HG03442 (cell line): ENCODE measurements around the gene TBL1X.
A peak's percentile ranks its signal among the peaks of the same experiment; 100 is the strongest.
"Not testable (repeated sequence)": the region's sequence is repeated elsewhere in the genome, so short reads cannot be mapped to it uniquely, and the experiment has no call there.

Experiments
- ATAC-seq: cut with Tn5 transposase; IDR thresholded peaks from one replicate; pipeline ENCODE4 v1.9.1; 2021; ENCODE audit warnings: mild to moderate bottlenecking, moderate library complexity; ENCODE audit not compliant: unreplicated experiment

Gene TBL1X

DNA sequence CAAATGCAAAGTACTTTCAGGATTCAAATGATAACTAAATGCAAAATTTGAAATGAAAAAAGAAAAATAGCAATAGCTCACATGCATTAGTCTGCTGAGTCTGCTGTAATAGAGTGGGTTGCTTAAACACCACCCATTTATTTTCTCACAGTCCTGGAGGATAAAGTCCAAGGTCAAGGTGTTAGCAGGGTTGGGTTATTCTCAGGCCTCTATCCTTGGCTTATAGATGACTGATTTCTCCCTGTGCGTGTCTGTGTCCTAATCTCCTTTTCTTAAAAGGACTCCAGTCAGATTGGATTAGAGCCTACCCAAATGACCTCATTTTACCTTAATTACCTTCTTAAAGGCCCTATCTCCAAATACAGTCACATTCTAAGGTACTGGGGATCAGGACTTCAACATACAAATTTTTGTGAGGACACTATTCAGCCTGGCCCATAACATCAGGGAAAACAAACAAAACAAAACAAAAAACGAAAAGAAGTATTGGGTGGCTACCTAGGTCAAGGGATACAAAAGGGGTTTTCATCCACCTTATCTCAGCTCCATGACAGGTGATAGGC, 6.3 kb upstream of the TBL1X start:
- no peak for ATAC-seq

GRCh38 chrX:9459186-9459748, 5.6 kb upstream of the TBL1X start:
- no peak for ATAC-seq

GRCh38 chrX:9461087-9461486, 3.8 kb upstream of the TBL1X start:
- no peak for ATAC-seq

DNA sequence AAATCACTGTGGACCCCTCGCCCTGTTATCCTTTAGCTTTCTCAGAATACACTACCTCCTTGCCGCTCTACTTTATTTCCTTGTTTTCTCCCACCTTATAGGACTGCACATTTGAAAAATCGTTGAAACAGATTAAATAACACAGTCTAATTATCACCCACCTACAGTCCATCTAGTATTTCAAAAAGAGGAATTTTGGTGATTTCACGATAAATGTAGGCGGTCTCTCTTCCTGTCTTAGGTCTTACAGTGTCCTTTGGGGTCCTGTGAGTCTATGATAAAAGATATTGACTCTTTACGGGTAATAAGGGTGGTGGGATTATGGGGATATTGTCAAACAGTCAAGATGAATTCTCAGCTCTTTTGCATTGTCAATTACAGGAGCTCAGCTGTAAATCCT, 2.4 kb upstream of the TBL1X start:
- peak; percentile 1 for ATAC-seq

DNA sequence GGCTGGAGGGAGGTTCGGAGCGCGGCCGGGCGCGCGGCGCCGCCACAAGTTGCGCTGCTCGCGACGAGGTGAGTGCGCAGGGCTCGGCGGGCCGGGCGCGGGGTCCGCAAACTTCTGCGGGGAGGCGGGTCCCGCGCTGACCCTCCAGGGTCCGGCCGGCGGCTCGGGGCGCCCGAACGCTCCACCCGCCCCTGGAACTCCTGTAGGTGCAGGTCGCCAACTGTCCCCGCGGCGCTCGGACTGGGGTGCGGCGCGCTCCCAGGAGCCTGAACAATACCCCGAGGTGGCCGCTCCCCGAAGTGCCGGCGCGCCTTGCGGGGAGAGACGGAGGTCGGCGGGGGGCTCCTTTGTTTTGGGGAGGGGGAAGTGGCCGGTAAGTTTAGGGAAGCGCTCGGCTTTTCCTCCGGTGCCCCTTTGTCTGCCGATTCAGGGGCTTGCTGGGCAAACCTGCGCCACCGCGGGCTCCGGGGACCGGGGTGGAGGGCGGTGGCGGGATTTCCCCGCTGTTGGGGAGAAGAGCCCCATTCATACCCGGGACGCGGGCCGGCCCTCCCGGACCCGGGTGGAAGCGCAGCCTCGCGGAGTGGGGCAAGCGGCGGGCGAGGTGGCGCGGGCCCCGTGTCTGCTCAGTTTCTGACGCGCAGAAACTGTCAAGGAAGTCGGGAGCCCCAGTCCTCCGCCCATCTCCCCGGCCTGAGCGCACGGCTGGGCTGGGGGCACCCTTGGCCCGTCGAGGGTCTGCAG, 694 bp downstream of the TBL1X start:
- ATAC-seq = no peak

DNA sequence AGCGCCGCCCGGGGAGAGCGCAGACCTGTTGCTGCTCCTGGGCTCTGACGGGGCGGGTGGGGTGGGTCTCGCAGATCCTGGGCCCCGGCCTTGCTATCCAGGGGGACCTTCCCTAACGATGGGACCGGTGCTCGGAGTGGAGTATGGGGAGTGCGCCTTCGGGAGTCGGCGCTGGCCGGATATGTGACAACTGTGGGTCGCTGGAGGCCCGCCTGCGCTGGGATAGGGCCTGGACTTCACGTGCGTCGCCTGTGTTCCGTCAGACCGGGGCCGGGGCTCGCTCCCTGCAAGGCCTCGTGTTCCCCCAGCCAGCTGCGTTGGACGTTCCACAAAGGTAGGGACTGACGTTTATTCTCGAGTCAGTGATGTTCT, 1.3 kb downstream of the TBL1X start:
- no peak for ATAC-seq

DNA sequence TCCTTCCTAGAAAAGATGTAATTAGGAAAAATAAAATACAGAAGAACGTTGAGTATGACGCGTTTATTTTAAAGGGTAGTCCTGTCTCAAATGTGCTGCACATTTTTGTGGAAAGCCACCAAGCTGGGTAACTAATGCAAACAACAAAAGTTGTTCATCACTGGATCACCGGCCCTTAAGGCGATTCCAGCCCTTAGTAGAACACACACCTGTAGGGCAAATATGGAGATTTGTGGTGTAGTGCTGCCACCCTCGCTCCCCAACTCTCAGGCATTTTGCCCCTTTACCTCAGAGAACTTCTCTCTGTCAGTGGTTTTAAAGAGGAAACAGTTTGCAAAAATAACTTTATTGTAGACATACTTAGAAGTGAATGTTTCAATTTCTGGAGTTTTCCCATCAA, 1.9 kb downstream of the TBL1X start:
- no peak for ATAC-seq

- ATAC-seq = no peak
These were observed 2.3 kb downstream of the TBL1X start for GRCh38 chrX:9467146-9467545.

GRCh38 chrX:9467751-9468150, 2.9 kb downstream of the TBL1X start:
- ATAC-seq = no peak

GRCh38 chrX:9471571-9471985, 6.7 kb downstream of the TBL1X start:
- ATAC-seq = no peak

DNA sequence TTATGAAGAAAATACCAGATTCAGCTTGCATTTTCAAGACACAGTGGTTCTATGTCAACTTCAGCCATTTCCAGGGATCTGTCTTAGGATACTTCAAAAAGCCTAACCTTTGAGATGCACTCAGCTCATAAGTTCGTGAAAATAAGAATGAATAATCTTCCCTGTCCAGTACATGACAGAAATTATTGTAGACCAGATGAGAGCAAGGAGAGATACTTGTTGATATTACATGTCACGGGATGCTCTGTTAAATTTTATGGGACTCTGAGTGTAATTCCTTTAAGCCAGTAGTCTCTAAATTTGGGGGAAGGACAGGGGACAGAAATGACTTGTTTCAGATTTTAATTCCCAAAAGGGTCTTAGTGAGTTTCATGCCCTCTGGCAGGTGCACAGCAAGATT, 8.8 kb downstream of the TBL1X start:
- ATAC-seq = no peak

DNA sequence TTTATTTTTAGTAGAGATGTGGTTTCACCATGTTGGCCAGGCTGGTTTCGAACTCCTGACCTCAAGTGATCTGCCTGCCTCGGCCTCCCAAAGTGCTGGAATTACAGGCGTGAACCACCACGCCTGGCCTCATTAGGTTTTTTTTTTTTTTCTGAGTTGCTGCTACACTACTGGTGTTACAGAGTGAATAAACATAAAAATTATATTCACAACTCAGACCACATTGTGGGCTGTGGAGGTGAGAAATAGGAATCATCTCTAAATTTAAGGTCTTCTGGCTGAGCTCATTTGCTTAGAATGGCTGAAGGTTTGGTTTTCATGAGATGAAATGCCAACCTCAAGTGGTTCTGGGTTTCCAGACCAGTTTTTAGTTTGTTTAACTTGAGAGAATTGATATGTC, 10.6 kb downstream of the TBL1X start:
- ATAC-seq = not testable (repeated sequence)

GRCh38 chrX:9475984-9476383, 11.1 kb downstream of the TBL1X start:
- ATAC-seq = no peak

- no peak for ATAC-seq
These were observed 12.1 kb downstream of the TBL1X start for GRCh38 chrX:9476810-9477575.

DNA sequence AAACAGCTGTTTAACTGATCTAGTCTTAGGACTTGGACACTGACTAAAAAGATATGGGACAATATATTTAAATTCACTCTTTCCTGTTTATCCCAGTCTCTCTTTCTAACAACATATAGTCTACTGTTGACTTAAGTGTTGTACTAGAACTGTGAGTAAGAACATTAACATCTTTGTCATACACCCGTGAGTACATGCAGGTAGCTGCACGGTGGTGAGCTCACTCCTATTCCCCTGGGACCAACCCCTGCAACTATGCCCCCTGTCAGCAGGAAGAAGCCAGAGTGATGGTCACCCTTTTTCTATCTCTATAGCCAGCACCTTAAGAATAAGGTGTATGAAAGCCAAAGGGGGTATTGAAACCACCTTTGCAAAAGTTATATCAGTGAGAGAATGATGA, 17.6 kb downstream of the TBL1X start:
- ATAC-seq = no peak

GRCh38 chrX:9482837-9483236, 18.0 kb downstream of the TBL1X start:
- ATAC-seq = no peak

DNA sequence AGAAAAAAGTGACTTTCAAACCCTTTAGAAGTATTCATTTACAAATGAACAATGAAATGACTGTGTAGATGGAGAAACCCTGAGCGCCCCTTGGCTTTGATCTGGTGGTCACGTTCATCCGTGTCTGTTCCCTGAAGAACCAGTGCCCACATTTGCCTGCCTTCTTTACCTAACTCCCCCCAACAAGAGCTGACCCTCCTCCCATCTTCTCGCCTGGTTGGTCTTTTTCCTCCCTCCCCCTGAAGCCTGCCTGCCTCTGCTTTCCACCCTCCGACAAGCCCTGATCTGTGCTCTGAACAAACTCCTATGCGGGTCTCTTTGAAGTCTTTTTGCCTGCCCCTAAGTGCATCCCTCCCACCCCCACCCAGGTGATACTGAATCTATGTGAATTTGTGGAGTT, 18.5 kb downstream of the TBL1X start:
- ATAC-seq = no peak

DNA sequence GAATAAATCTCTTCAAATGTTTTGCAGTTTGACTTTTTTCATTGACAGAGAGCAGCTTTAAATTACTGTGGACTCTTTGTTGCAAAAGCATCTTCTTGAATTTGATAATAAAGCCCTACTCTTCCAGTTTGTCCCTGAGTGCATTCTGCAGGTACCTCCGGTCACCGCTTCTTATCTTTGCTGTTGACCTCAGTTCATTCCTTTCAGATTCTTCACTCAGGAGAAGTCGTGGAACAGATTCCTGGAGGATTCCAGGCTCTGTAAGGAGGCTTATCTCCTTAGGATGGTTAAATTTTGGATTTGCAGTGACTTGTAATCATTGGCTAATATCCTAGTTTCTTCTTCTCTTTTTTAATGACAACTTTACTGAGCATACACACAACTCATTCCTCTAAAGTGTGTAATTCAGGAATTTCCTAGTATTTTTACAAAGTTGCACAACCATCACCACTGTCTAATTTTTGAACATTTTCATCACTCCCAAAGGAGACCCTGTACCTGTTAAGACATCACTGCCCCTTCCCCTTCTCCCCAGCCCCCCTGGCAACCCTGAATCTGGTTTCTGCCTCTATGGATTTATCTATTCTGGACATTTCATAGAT, 22.0 kb downstream of the TBL1X start:
- ATAC-seq = no peak

DNA sequence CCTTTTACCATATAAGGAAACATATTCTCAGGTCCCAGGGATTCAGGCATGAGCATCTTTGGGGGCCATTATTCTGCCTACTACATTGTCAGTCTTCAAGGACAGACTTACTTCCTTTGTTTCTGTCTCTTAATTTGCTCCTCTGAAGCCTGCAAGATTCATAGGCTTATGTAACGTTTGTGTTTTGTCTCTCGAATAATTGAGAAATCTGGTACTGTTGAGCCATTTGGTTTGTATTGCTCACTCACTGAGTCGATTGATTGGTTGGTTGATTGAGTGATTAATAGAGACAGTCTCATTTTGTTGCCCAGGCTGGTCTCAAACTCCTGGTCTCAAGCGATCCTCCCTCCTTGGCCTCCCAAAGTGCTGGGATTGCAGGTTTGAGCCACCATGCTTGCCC, 23.7 kb downstream of the TBL1X start:
- ATAC-seq = no peak

DNA sequence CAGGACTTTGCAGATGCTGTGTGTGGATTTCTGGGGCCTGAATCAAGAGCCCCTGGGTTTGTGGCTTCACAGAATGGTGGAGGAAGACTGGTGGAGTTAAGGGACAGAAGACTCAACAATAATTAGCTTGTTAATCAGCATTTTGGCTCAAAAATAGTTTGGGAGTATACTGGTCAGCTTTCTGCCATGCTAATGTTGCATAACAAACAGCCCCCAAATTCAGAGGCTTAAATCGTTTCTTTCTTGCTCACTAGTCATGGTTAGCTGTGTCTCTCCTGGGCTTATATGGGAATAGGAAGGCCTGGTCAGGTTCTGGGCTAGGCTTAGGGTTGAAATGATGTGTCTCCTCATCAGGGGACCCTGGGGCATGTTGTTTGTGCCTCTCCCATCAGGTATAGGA, 24.4 kb downstream of the TBL1X start:
- ATAC-seq = no peak

DNA sequence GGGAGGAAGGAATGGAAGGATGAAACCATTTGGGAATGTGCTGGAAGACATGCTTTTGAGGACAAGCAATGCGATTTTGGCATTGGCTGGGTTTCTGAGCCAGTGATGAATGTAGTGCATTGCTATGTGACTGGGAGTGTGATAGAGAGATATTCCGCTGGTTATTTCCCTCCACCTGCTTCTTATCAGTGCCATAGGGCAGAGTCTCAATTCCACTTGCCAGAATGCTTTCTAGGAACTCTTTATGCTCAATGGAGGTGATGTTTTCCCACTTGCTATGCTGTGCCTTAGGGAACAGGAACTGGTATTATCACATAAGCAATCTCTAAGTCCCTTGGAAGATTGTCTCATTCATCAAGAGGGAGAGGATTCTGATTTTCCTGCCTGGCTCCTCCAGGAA, 28.0 kb downstream of the TBL1X start:
- no peak for ATAC-seq

DNA sequence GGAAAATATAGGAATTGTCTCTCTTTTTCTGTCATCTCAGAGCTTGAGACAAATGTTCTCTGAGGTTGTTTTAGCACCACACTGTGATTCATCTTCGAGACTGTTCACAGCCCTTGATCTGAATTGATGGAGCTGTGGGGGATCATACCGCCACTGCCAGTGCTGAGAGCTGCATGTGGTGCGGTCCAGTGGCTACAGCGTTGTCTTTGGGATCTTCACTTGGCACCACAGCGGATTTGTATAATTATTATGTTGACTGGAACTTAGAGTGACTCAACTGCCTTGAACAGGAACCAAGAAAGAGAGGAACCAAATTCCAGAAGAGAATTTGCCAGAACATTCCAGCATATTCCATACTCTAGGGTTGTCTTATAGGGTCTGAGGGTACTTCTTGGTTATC, 29.1 kb downstream of the TBL1X start:
- no peak for ATAC-seq
